Middle frontal gyrus (tissue), 1 donor: ENCODE results near the gene IQCB1.
"Not testable (repeated sequence)": the region's sequence is repeated elsewhere in the genome, so short reads cannot be mapped to it uniquely, and the experiment has no call there.

ENCODE experiments used
- DNase-seq: peaks from one replicate; pipeline ENCODE4 v3.0.0-alpha.2; 2015; ENCODE audit warnings: low spot score; ENCODE audit errors: extremely low spot score

The IQCB1 gene

GRCh38 chr3:121834671-121835464, at the start of gene IQCB1, which contains the start of gene EAF2:
IQCB1 (minus strand) TSS chr3:121835060; CDS start chr3:121828960, 6,100 bp downstream.
EAF2 (plus strand) TSS chr3:121835209; CDS start chr3:121835286, 77 bp downstream.
- DNase-seq, result peak; percentile 92

- DNase-seq, result no peak
Measured at GRCh38 chr3:121883507-121883906, 48.6 kb upstream of the IQCB1 start.

- DNase-seq, result no peak
Measured at GRCh38 chr3:121878411-121878810, 43.6 kb upstream of the IQCB1 start.

GRCh38 chr3:121871430-121871829, 36.6 kb upstream of the IQCB1 start:
- no peak for DNase-seq

GRCh38 chr3:121870717-121871116, 35.9 kb upstream of the IQCB1 start:
- DNase-seq, result no peak

- no peak for DNase-seq
Measured at GRCh38 chr3:121869736-121870135, 34.9 kb upstream of the IQCB1 start.

- DNase-seq, result no peak
Measured at GRCh38 chr3:121863801-121864200, 28.9 kb upstream of the IQCB1 start.

GRCh38 chr3:121863247-121863646, 28.4 kb upstream of the IQCB1 start:
- not testable (repeated sequence) for DNase-seq

GRCh38 chr3:121857778-121858177, 22.9 kb upstream of the IQCB1 start:
- DNase-seq, result not testable (repeated sequence)

GRCh38 chr3:121855555-121855954, 20.7 kb upstream of the IQCB1 start:
- no peak for DNase-seq

- DNase-seq, result no peak
Measured at GRCh38 chr3:121852256-121852655, 17.4 kb upstream of the IQCB1 start.

- no peak for DNase-seq
Measured at GRCh38 chr3:121844892-121845291, 10.0 kb upstream of the IQCB1 start.

GRCh38 chr3:121839962-121840361, 5.1 kb upstream of the IQCB1 start:
- no peak for DNase-seq

GRCh38 chr3:121836481-121836880, 1.6 kb upstream of the IQCB1 start:
- no peak for DNase-seq

- no peak for DNase-seq
Measured at GRCh38 chr3:121836064-121836463, 1.2 kb upstream of the IQCB1 start.

GRCh38 chr3:121835465-121835801, 573 bp upstream of the IQCB1 start:
- no peak for DNase-seq

- no peak for DNase-seq
Measured at GRCh38 chr3:121834157-121834670, 646 bp downstream of the IQCB1 start.

- DNase-seq, result no peak
Measured at GRCh38 chr3:121822973-121823372, 11.9 kb downstream of the IQCB1 start.

GRCh38 chr3:121821421-121822199, 13.2 kb downstream of the IQCB1 start:
- no peak for DNase-seq

GRCh38 chr3:121819236-121819635, 15.6 kb downstream of the IQCB1 start:
- DNase-seq, result no peak

GRCh38 chr3:121818578-121818977, 16.3 kb downstream of the IQCB1 start:
- DNase-seq, result no peak

GRCh38 chr3:121817753-121818152, 17.1 kb downstream of the IQCB1 start:
- DNase-seq, result no peak
